ENCODE measurements around the gene ALS2CL.
A peak's percentile ranks its signal among the peaks of the same experiment; 100 is the strongest.

ALS2CL gene

GRCh38 chr3:46682974-46683373 lies 10.5 kb downstream of the ALS2CL start:
- H3K4me3 ChIP-seq (replicated peaks; ENCODE audit: low read depth, low read length), result no peak overlapping the region
- DNase-seq (ENCODE audit: low read depth), result no peak
- no peak for TF ChIP-seq CTCF (IDR thresholded peaks at IDR 0.05; ENCODE audit: low read length, missing control alignments)

- no peak overlapping the region for H3K4me3 ChIP-seq (replicated peaks; ENCODE audit: low read depth, low read length)
- no peak for TF ChIP-seq CTCF (IDR thresholded peaks at IDR 0.05; ENCODE audit: low read length, missing control alignments)
- no peak for DNase-seq (ENCODE audit: low read depth)
These were observed 11.5 kb downstream of the ALS2CL start for GRCh38 chr3:46681856-46682540.

GRCh38 chr3:46681387-46681786 lies 12.1 kb downstream of the ALS2CL start:
- no peak for DNase-seq (ENCODE audit: low read depth)
- TF ChIP-seq CTCF (IDR thresholded peaks at IDR 0.05; ENCODE audit: low read length, missing control alignments), result no peak
- no peak overlapping the region for H3K4me3 ChIP-seq (replicated peaks; ENCODE audit: low read depth, low read length)

- H3K4me3 ChIP-seq (replicated peaks; ENCODE audit: low read depth, low read length), result no peak overlapping the region
- TF ChIP-seq CTCF (IDR thresholded peaks at IDR 0.05; ENCODE audit: low read length, missing control alignments), result no peak
- no peak for DNase-seq (ENCODE audit: low read depth)
These were observed 13.1 kb downstream of the ALS2CL start for GRCh38 chr3:46680298-46680826.

- H3K4me3 ChIP-seq (replicated peaks; ENCODE audit: low read depth, low read length), result no peak overlapping the region
- no peak for DNase-seq (ENCODE audit: low read depth)
- TF ChIP-seq CTCF (IDR thresholded peaks at IDR 0.05; ENCODE audit: low read length, missing control alignments), result no peak
These were observed 13.8 kb downstream of the ALS2CL start for GRCh38 chr3:46679681-46680080.

- no peak for TF ChIP-seq CTCF (IDR thresholded peaks at IDR 0.05; ENCODE audit: low read length, missing control alignments)
- no peak for DNase-seq (ENCODE audit: low read depth)
- H3K4me3 ChIP-seq (replicated peaks; ENCODE audit: low read depth, low read length), result no peak overlapping the region
These were observed 15.2 kb downstream of the ALS2CL start for GRCh38 chr3:46678280-46678679.

- no peak for TF ChIP-seq CTCF (IDR thresholded peaks at IDR 0.05; ENCODE audit: low read length, missing control alignments)
- H3K4me3 ChIP-seq (replicated peaks; ENCODE audit: low read depth, low read length), result no peak overlapping the region
- peak; percentile 28 for DNase-seq (ENCODE audit: low read depth)
These were observed 16.1 kb downstream of the ALS2CL start for GRCh38 chr3:46677411-46677726.
